ENCODE data around the gene UBE2F.

- TF ChIP-seq CTCF (IDR thresholded peaks at IDR 0.05; ENCODE audit: insufficient read depth, low read length): no peak
- no peak for TF ChIP-seq REST (IDR thresholded peaks at IDR 0.05; ENCODE audit: insufficient replicate concordance, low read depth)
- TF ChIP-seq POLR2AphosphoS5 (IDR thresholded peaks at IDR 0.05; ENCODE audit: low read depth): no peak
- no peak; the same call in 1 of the 2 replicates for TF ChIP-seq SPI1 (IDR thresholded peaks at IDR 0.05; ENCODE audit: borderline replicate concordance, low read depth)
- TF ChIP-seq GABPA (IDR thresholded peaks at IDR 0.05; ENCODE audit: low read depth): no peak
Observed at GRCh38 chr2:238006510-238006909, 39.7 kb downstream of the UBE2F start.

Data from HL-60 (cell line).